ENCODE measurements around the gene SLIT3.

The SLIT3 gene

DNA sequence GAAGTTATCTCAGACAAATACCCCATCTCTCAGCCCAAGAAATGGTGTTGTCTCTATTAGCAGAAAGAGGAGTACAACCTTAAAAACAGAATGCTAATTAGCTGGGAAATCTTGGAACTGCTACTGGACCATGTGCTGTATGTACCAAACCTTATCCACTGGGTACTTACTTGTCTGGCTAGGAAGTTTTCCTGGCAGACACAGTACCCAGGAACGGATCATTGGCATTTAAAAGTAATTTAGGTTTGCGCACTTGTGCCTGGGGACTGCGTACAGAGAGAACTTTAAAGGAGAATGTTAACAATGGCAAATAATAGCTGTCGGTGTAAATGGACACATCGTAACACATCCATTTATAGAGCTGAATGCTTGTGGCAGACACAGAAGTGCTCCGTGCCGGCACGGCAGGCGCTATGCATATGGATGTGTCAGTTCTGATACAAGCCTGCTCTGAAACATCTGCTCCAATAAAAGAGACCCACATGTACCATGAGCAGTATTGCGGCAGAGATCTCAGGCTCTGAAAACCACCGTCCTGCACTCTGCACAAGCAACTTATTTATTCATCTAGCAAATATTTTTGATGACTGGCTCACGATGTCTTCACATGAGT lies 431.2 kb downstream of the SLIT3 start:
- DNase-seq (ENCODE audit: low read depth, low spot score): no peak

- no peak for DNase-seq (ENCODE audit: low read depth, low spot score)
Observed at GRCh38 chr5:168867241-168867640, 433.7 kb downstream of the SLIT3 start.

- DNase-seq (ENCODE audit: low read depth, low spot score): no peak
Observed at GRCh38 chr5:168865968-168866367, 435.0 kb downstream of the SLIT3 start.

DNA sequence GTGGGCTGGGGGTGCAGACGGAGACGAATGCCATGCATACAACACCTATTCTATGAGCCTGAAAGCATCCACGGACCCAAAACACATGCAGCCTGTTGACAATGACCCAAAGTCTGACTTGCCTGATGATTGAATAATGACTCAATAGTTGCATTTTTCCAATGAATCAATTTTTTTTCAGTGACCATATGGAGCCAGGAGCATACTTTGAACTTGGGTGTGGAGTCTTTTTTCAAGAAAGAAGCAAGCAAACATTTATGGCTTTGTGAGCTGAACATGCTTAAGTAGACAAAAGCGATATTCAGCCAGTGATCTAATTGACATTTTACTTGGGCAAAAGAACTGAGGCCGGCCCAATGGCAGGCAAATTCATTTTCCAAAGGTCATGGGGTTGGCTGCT lies 437.9 kb downstream of the SLIT3 start:
- no peak for DNase-seq (ENCODE audit: low read depth, low spot score)

GRCh38 chr5:168860503-168860902 lies 440.4 kb downstream of the SLIT3 start:
- no peak for DNase-seq (ENCODE audit: low read depth, low spot score)

GRCh38 chr5:168860081-168860480 lies 440.9 kb downstream of the SLIT3 start:
- no peak for DNase-seq (ENCODE audit: low read depth, low spot score)

GRCh38 chr5:168859471-168859870 lies 441.5 kb downstream of the SLIT3 start:
- no peak for DNase-seq (ENCODE audit: low read depth, low spot score)

GRCh38 chr5:168858994-168859393 lies 441.9 kb downstream of the SLIT3 start:
- DNase-seq (ENCODE audit: low read depth, low spot score): no peak

DNA sequence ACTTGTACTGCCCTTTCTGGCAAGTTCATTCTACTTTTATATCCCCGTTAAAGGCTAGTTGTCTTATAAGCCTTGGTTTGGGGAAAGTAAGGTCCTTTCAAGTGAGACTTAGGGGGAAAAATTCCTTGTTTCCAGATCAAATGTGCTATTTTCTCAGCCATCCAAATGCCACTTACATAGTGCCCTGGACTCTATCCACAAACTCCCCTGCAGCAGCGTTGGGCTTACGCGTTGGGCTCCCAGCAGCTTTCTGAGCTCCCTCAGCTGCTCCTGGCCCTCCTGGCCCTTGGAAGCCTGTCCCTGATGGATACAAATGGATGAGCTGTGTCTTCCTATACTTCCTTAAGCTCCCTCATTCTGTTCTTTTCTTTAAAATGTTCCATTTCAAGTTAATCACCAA lies 442.6 kb downstream of the SLIT3 start:
- DNase-seq (ENCODE audit: low read depth, low spot score): no peak

GRCh38 chr5:168853972-168854371 lies 447.0 kb downstream of the SLIT3 start:
- DNase-seq (ENCODE audit: low read depth, low spot score): no peak

DNA sequence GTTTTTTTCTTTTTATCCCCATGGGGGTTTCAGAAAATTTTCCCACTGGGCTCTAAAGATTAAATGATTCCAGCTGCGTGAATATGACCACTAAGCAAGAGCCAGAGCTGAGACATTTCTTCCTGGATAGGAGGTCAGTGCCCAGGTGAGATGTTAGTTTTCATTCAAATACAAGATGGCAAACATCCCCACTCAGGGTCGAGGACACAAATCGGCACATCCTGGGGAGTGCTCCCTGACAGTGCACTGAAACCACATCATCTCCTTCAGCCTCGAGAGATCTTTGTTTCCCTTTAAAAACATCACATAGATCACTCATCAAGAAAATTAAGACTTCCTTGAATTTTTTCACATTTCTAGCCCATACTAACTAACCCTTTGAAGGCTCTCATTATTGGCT lies 448.6 kb downstream of the SLIT3 start:
- no peak for DNase-seq (ENCODE audit: low read depth, low spot score)

DNA sequence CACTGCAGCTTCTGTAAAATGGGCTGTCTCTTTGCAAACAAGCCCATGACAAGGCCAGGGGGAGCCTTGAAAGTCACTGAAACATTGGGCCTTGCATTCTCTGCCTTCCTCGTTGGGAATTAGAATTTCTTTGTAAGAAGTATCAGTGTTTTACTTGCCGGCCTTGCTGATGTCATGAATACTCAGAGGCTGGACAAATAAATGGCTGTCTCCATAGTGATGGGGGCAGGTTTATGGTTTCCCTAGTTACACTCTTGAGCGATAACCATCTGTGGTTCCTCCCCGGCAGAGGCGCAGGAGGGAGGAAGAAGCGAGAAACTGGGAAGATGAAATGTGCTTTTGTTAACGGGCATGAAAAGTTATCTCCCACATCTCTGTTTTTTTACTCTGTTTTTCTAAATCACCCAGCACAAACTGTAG lies 449.0 kb downstream of the SLIT3 start:
- DNase-seq (ENCODE audit: low read depth, low spot score): no peak

DNA sequence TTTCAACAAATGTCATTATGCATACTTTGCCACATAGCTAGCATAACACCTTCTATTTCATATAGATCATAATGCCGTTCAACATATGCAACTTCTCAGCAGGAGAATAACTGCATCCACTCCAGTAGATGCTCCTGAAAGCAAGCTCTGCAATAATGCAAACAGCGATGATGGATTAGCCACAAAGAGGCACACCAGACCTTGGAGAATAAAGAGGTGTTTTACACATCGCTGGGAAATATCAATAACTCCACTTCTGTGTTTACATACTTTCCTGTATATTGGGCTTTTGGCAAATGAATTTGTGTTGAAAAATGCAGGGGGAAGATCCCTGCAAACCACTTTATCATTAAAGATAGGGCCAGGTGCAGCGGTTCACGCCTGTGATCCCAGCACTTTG lies 450.3 kb downstream of the SLIT3 start:
- no peak for DNase-seq (ENCODE audit: low read depth, low spot score)

DNA sequence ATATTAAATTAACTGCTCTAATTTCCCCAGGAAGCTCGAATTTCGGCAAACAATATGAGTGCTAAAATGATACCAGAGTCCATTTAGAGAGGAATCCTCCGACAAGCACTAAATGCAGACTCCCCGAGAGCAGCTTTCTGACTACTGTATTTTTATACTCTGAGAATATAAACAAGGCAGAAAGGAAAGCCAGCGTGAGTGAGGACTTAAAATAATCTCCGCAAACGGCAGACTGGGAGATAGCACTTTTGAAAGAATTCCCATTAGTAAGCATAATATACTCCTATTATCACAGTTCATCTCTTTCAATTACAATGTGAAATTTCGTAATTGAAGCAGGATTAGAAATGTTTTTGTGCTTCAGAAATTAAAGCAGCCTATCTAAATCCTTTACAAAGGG lies 452.4 kb downstream of the SLIT3 start:
- DNase-seq (ENCODE audit: low read depth, low spot score): no peak

DNA sequence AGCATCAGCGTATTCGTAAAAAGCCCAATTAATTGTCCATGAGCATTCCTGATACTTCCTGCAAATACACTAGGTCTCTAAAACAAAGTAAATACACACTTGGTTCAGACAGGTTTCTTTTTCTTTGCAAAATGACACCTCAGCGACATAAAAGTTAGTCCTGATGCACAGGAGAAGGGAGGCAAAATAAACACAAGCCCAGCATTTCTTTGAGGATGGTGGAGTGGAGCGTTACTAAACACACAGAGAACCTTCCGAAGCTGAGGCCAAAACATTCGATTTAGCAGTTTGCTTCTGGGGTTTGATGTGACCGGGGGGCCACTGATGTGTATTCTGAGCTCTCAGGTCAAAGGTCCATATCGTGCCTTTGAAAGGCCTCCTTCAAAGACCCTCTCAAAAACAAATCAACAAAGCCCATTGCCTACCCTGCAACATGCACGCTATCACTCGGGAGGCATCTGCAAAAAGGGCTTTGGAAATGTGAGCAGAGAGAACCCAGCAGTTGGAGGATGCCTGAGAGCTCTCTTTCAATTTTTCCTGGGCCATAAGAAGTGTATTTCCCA lies 453.3 kb downstream of the SLIT3 start:
- DNase-seq (ENCODE audit: low read depth, low spot score): no peak

DNA sequence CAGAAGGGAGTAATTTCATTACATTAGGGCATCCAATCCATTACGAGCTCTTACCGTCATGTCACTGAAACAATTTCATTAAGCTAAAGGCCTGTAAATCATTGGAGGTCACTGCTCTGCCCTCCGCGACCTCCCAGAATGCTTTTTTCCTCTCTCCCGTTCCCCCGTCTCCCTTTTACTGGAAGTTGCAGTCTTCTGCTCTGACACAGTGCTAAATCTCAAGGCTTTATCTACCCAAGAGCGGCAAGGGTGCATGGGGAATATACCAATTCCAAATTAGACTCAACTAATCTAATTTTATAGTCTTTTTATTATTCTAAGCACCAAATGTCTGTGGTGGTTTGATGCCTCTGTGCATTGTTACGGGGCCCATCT lies 456.0 kb downstream of the SLIT3 start:
- DNase-seq (ENCODE audit: low read depth, low spot score): no peak

DNA sequence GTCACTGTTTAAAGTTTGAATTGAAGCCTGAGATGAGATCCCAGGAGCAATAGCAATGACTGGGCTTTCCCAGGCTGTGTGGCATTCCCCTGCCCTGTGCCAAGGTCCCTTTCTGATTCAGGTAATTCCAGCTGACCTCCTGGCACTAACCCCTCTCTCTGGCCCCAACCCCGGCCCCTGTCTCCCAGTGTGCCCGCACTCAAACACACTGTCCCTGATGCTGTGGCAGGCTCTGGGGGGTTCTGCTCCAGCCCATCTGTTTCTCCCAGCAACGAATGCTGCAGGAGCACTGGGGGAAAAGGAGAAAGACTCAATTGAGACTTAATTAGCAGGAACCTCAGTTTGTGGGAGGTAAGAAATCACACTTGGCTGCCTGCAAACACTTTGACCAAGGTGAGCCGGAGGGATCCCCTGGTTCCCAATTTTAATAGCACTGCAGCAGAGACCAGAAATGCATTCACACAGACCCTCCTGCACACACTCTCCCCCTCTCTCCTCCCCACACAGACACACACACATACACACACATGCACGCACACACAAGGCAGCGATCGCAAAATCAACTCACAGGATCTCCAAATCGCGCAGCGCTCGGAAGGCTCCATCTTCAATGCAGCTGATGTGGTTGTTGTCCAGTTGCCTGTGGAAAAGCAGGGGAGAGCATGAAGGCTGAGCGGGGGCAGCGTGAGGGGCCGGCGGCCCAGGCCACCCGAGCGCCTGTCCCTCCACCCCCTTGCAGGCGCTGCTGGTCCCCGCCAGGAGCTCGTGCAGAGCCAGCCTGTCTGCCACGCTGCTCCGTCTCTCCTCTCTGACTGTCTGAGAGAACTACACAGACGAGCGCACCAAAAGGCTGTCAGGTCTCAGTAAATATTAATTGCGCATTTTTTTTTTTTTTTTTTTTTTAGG lies 456.7 kb downstream of the SLIT3 start:
- no peak for DNase-seq (ENCODE audit: low read depth, low spot score)

- DNase-seq (ENCODE audit: low read depth, low spot score): no peak
Observed at GRCh38 chr5:168843277-168844015, 457.5 kb downstream of the SLIT3 start.

GRCh38 chr5:168842571-168843205 lies 458.3 kb downstream of the SLIT3 start:
- no peak for DNase-seq (ENCODE audit: low read depth, low spot score)

DNA sequence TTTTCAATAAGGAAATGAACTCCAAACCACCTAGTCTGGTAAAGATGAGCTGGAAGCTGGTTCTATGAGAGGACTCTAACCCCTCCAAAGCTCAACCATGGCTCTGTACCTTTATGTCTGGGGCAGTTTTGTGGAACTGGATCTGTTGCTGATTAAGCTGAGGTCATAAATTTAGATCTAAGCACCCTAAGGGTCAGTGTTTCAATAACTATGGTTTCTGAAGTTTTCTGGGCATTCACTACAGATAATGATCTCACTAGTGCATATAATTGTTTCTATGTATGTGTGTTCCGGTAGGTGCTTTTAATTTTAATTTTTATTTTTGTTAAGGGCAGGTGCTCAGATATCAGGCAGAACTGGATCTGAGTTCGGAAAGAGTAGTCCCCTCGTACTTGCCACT lies 463.1 kb downstream of the SLIT3 start:
- DNase-seq (ENCODE audit: low read depth, low spot score): no peak

DNA sequence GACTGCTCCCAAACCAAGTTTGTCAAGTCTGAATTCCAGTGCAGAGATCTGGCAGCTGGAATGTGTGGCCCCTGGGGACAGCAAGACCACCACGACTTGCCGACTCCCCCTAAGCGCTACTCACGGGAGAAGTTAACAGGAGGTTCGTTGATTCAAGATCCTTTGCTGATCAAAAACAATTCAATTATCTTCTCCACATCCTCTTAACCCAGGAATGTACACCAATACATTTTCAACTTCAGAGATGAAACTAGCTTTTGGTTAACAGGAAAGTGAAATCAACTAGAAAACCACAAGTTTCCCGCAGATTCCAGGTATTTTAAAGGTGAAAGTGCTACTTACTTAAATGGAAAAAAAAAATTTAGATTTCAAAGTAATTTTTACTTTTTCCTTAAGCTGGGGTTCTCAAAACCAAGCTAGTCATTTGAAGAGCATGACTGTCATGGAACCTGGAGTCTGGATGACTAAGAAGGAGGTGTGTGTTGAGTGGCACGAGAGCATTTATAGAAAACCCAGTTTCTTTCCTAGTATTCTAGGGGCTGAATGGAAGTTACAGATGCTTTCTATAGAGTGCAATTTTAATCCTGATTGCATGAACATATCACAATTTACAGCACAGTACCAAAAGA lies 464.2 kb downstream of the SLIT3 start:
- DNase-seq (ENCODE audit: low read depth, low spot score): no peak

Measured in iPS DF 19.7 (cell line).